Mammary epithelial cell (primary cell): ENCODE data around the gene C14orf93.

Experiments used
- CTCF ChIP-seq, 2 donors: IDR thresholded peaks in 1 of 2; conservative IDR thresholded peaks in 1 of 2; 2 replicates each; pipeline ENCODE4 v1.5.1; 2011 to 2012; ENCODE audit warnings: inconsistent platforms in 2 of 2, low read length in 2 of 2, mild to moderate bottlenecking in 2 of 2, control low read depth in 1 of 2, low read depth in 1 of 2; ENCODE audit not compliant: insufficient read depth in 1 of 2; ENCODE audit errors: extremely low read depth in 1 of 2
- EZH2 ChIP-seq: IDR thresholded peaks from 2 replicates; pipeline ENCODE4 v1.6.1; 2012; ENCODE audit warnings: low read length, inconsistent platforms, borderline replicate concordance

- TF ChIP-seq CTCF (conservative IDR thresholded peaks at IDR 0.05 in 1 of 2, IDR thresholded peaks at IDR 0.05 in 1 of 2; ENCODE audit: extremely low read depth in 1 of 2, insufficient read depth in 1 of 2, low read depth in 1 of 2, low read length in 2 of 2) (no peak), EZH2 (no peak)
These were observed 3.3 kb upstream of the C14orf93 start for GRCh38 chr14:23013054-23013748.
